Lung (tissue), 12 donors: ENCODE results near the gene KDM7A. TPM values are rescaled to one million over a fixed set of nuclear protein-coding genes. Genes with fewer than 3 reads are reported as not detected.
"Not testable (repeated sequence)": the region's sequence is repeated elsewhere in the genome, so short reads cannot be mapped to it uniquely, and the experiment has no call there.

Experiments
- ATAC-seq: fragments of 200-7000 bp; cut with Tn5 transposase; one replicate; pipeline ENCODE4 v1.9.1; 2020; ENCODE audit warnings: moderate number of reproducible peaks; ENCODE audit not compliant: insufficient read depth, low FRiP score
- DNase-seq, 3 donors: peaks; one replicate each; pipeline ENCODE4 v3.0.0-alpha.2; 2013 to 2017
- H3K27ac ChIP-seq, 2 donors: one replicate each; pipeline ENCODE4 v1.5.1; 2013; ENCODE audit warnings: mild to moderate bottlenecking in 2 of 2, moderate library complexity in 2 of 2, control low read depth in 1 of 2, inconsistent platforms in 1 of 2, low read depth in 1 of 2, low read length in 1 of 2
- H3K27me3 ChIP-seq, 3 donors: one replicate each; pipeline ENCODE4 v1.5.1; 2013; ENCODE audit warnings: low read length in 2 of 3; ENCODE audit not compliant: control insufficient read depth in 3 of 3, insufficient read depth in 3 of 3
- H3K36me3 ChIP-seq, 4 donors: one replicate each; pipeline ENCODE4 v1.5.1; 2013; ENCODE audit warnings: low read length in 4 of 4, mild to moderate bottlenecking in 1 of 4, moderate library complexity in 1 of 4; ENCODE audit not compliant: control insufficient read depth in 4 of 4, insufficient read depth in 4 of 4
- H3K4me1 ChIP-seq, 5 donors: one replicate each; pipeline ENCODE4 v1.5.1; 2013; ENCODE audit warnings: low read length in 5 of 5, mild to moderate bottlenecking in 2 of 5, moderate library complexity in 1 of 5; ENCODE audit not compliant: control insufficient read depth in 5 of 5, insufficient read depth in 5 of 5
- H3K4me3 ChIP-seq: one replicate; pipeline ENCODE4 v1.5.1; 2013; ENCODE audit warnings: mild to moderate bottlenecking, control low read depth, moderate library complexity
- H3K9ac ChIP-seq, 2 donors: one replicate each; pipeline ENCODE4 v1.5.1; 2013; ENCODE audit warnings: low read length in 2 of 2, control low read depth in 1 of 2; ENCODE audit not compliant: insufficient read depth in 1 of 2
- H3K9me3 ChIP-seq, 4 donors: one replicate each; pipeline ENCODE4 v1.5.1; 2013; ENCODE audit warnings: low read length in 3 of 4, mild to moderate bottlenecking in 1 of 4, moderate library complexity in 1 of 4; ENCODE audit not compliant: control insufficient read depth in 4 of 4, insufficient read depth in 3 of 4
- CTCF ChIP-seq: IDR thresholded peaks from 2 replicates; pipeline ENCODE4 v1.5.1; 2012; ENCODE audit warnings: mild to moderate bottlenecking; ENCODE audit errors: control extremely low read depth, extremely low read depth
- WGBS, 2 donors: extraction: QIAGEN DNeasy Blood & Tissue Kit; methylation state at CpG; one replicate each; pipeline ENCODE4 v1.1.7; 2013; 5-methylcytosine and 5-hydroxymethylcytosine counted together
- polyA plus RNA-seq, 2 donors: library from polyadenylated mRNA; stranded (reverse); fragments of 200-250 nt; gene quantifications; one replicate each; pipeline ENCODE4 v1.2.1, GENCODE V29; 2013
- total RNA-seq, 2 donors: library from RNA; depleted of rRNA in 1 of 2; stranded (reverse); fragments of >200 nt in 1 of 2; gene quantifications; one replicate each; pipeline ENCODE4 v1.2.1, GENCODE V29; 2014 to 2021
- donor health status: control.
- donor health status: control.
- donor health status: Bipolar disorder and iron deficiency.
- donor health status: healthy.
- donor health status: DM: yes; HTN: yes; CAD: no.

The KDM7A gene
- total and polyA plus RNA-seq, 4 donors: 3.1 to 30.7 (median 11.6) TPM

GRCh38 chr7:140168816-140169215 is 8.0 kb downstream of the KDM7A start:
- peaks cover 0 to 22% (median 0%) of the 10 kb centered on the region in 5 donors for H3K4me1 ChIP-seq
- no peaks in the 10 kb centered on the region for H3K36me3 ChIP-seq
- DNase-seq (no peak), ATAC-seq (no peak)
- H3K9ac ChIP-seq: no peak overlapping the region
- no peak overlapping the region for H3K27ac ChIP-seq
- no peak overlapping the region for H3K4me3 ChIP-seq
- WGBS, 2 donors: 69 to 77% methylated on average over 2 of the region's 2 CpGs
- no peak for TF ChIP-seq CTCF
- H3K9me3 ChIP-seq: no peaks in the 10 kb centered on the region
- H3K27me3 ChIP-seq: no peaks in the 10 kb centered on the region

- TF ChIP-seq CTCF: no peak
Observed at GRCh38 chr7:140165422-140165821, 11.4 kb downstream of the KDM7A start.

GRCh38 chr7:140162081-140162480 is 14.7 kb downstream of the KDM7A start:
- WGBS, 2 donors: 52 to 80% methylated on average over 11 of the region's 11 CpGs
- peaks cover 0 to 25% (median 0%) of the 10 kb centered on the region in 5 donors for H3K4me1 ChIP-seq
- not testable (repeated sequence) for H3K27me3 ChIP-seq, H3K9ac ChIP-seq, H3K9me3 ChIP-seq, H3K4me3 ChIP-seq, DNase-seq, H3K36me3 ChIP-seq, H3K27ac ChIP-seq
- peak; percentile 27 for ATAC-seq

More at GRCh38 chr7:140165422-140165821, 11.4 kb downstream of the KDM7A start:
- Histone ChIP-seq H3K27ac (no peak overlapping the region), H3K4me3 (no peak overlapping the region), H3K9ac (no peak overlapping the region), H3K27me3 (no peaks in the 10 kb centered on the region), H3K9me3 (no peaks in the 10 kb centered on the region), H3K36me3 (no peaks in the 10 kb centered on the region), H3K4me1 (peaks cover 0 to 17% (median 0%) of the 10 kb centered on the region in 5 donors)
- ATAC-seq: no peak
- no peak for DNase-seq
- WGBS, 2 donors: 59 to 72% methylated on average over 3 of the region's 3 CpGs

- H3K36me3 ChIP-seq: no peaks in the 10 kb centered on the region
- no peak for DNase-seq
- peaks cover 0 to 25% (median 0%) of the 10 kb centered on the region in 5 donors for H3K4me1 ChIP-seq
- no peak overlapping the region for H3K27ac ChIP-seq
- WGBS, 2 donors: 96 to 97% methylated on average over 1 of the region's 1 CpG
- H3K27me3 ChIP-seq: no peaks in the 10 kb centered on the region
- no peak for TF ChIP-seq CTCF
- H3K9me3 ChIP-seq: no peaks in the 10 kb centered on the region
- H3K9ac ChIP-seq: no peak overlapping the region
- ATAC-seq: no peak
- no peak overlapping the region for H3K4me3 ChIP-seq
Observed at GRCh38 chr7:140161047-140161446, 15.7 kb downstream of the KDM7A start.
